CD4-positive, alpha-beta T cell treated with Interleukin-15 for 4 hours (primary cell): ENCODE measurements around the gene RPS16.

Experiments used
- DNase-seq: peaks from one replicate; pipeline ENCODE4 v3.0.0-alpha.2; 2020; ENCODE audit warnings: low spot score

The RPS16 gene

GRCh38 chr19:39407410-39407659, 28.4 kb downstream of the RPS16 start:
- no peak for DNase-seq

GRCh38 chr19:39406656-39407409, 28.9 kb downstream of the RPS16 start, which contains the start of gene ZFP36:
Gene ZFP36, plus strand, starts transcription at chr19:39406847. Its CDS starts 58 bp downstream, at chr19:39406905.
- DNase-seq, result peak; percentile 92

DNA sequence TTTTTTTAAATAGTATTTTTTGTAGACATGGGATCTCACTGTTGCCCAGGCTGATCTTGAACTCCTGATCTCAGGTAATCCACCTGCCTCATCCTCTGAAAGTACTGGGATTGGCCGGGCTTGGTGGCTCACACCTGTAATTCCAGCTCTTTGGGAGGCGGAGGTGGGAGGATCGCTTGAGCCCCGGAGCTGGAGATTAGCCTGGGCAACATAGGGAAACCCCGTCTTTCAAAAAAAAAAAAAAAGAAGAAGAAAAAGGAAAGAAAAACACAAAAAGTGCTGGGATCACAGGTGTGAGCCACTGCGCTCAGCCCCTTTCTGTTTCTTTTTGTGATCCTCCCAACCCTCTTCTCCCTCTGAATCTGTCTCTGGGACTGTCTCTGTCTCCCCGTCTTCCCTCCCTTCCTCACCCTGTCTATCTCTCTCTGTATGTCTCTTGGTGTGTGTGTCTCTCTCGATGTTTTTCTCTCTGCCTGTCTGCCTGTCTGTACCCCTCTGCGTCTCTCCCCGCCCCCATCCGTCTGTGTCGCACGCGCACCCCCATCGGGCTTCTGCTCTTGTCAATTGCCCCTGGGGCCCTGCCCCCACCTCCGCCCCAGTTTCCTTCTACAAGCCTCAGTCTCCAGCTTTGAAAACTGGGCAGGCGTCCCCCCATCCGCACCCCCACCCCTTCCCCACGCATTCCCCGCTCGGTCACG, 29.6 kb downstream of the RPS16 start:
- DNase-seq, result peak; percentile 92

DNA sequence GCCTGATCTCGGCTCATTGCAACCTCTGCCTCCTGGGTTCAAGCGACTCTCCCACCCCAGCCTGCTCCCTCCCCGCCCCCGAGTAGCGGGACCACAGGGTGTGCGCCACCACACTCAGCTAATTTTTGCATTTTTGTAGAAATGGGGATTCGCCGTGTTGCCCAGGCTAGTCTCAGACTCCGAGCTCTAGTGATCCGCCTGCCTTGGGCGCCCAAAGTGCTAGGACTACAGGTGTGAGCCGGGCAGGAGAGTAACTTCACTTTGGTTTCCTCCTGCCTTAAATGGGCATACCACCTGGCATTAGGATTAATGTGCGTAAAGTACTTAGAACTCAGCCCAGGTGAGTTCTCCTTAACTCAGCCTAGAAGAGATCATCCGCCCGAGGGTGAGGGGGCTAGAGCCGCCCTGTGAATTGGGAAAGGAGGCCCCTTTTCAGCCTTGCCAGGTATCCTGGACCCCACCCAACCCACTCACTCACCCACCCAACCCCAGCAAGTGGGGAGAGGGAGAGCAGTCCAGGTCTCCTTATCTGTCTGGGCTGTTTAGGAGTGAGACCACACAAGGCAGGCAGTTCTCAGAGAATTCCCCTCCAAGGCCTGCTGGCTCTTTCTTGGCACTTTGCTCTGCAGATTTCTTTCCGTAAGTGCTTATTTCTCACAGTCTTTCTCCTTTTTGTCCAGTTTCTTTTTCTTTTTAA, 30.3 kb downstream of the RPS16 start:
- DNase-seq, result peak; percentile 35

DNA sequence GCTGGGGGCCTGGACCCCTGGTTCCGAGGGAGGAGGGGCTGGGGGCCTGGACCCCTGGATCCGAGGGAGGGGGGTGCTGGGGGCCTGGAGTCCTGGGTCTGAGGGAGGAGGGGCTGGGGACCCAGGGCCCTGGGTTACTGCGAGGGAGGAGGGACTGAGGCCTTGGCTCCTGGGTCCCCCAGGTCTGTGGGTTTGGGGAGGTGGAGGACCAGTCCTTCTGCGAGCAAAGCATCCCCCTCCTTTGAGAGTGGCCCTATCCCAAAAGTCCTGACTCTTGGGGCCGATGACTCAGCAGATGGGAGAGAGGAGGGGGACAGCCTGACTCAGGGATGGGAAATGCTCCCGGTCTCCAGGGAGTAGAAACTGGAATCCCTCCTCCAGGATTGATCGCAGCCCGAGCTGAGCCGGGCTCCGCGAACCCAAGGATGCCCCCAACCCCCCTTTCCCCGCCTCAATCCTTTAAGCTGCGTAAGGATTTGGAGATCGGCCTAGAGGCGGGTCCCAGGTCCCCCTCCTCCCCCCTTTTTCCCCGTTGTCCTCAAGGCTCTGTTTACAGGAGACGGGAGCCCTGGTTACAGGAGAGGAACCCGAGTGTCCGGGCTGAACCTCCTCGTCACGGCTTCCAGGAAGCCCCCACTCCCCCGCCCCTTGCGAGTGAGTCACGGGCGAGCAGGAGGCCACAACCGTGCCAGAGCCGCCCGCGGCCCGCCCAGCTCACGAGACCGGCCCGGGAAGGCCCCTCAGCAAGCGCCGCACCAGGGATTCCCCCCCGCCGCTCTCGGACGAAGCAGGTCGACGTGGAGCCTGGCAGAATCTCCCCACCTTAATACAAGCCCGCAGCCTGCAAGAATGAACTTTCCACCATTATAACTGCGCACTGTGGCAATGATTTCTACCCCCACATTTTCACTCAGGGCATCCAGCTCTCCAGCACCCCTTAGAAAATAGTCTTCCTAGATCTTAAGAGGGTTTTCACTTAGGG, 32.1 kb downstream of the RPS16 start:
- peak; percentile 96 for DNase-seq

- DNase-seq, result peak; percentile 79
These were observed 33.1 kb downstream of the RPS16 start for GRCh38 chr19:39402346-39403300.

DNA sequence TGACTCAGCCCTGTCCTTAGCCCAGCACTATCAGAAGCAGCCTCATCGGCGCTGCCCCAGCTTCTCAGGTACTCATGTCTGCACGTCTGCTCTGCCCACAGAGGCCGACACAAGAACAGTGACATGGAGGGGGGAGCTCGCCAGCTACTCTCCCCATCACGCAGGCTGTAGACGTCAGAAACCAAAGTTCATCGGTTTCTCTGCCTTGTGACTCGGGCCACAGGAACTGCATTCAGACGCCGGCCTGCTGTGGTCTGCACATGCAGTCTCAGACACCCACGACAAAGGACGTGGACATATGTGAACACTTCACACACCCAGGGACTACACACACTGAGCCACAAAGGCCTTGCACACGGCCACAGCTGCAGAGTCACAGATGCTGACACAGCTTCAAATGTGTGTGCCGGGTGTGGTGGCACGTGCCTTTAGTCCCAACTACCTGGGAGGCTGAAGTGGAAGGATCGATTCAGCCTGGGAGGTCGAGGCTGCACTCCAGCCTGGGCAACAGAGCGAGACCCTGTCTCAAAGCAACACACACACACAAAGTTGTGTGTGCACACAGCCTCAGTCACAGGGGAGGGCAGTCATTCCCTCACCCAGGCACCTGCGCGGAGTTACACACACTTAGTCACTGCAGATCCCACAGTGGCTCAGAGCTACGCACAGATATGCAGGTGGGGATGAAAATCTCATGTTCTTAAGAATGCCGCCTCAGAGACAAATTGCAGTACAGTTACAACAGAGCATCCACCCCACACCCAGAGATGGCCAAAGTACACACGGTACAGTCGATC, 34.0 kb downstream of the RPS16 start:
- DNase-seq, result peak; percentile 91

- DNase-seq, result no peak
These were observed 34.6 kb downstream of the RPS16 start for GRCh38 chr19:39401070-39401548.

DNA sequence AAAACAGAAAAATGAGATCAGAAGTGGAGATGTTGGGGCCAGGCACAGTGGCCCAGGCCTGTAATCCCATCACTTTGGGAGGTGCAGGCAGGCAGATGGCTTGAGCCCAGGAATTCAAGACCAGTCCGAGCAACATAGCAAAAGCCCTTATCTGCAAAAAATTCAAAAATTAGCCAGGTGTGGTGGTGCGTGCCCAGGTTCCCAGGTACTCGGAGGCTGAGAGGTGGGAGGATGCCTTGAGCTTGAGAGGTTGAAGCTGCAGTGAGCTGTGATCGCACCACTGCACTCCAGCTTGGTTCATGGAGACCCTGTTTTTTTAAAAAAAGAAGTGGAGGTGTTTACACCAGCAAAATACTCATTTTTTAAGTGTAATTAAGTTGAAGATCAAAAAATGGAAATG, 35.7 kb downstream of the RPS16 start:
- no peak for DNase-seq

DNA sequence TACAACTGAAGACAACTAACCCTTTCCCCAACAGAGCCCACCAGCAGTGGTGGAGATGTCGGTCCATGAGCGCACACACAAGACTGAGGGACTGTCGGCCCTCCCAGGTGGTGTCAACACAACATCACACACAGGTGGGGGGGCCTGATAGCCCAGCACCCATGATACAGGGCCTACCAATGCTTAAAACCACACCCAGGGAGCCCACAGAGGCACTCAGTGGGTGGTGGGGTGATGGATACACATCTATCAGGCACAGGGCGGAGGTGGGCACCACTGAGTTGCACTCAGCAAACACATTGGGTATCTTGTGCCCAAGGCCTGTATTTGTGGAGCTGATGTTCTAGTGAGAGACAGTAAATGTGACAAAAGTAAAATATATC, 36.1 kb downstream of the RPS16 start:
- no peak for DNase-seq

DNA sequence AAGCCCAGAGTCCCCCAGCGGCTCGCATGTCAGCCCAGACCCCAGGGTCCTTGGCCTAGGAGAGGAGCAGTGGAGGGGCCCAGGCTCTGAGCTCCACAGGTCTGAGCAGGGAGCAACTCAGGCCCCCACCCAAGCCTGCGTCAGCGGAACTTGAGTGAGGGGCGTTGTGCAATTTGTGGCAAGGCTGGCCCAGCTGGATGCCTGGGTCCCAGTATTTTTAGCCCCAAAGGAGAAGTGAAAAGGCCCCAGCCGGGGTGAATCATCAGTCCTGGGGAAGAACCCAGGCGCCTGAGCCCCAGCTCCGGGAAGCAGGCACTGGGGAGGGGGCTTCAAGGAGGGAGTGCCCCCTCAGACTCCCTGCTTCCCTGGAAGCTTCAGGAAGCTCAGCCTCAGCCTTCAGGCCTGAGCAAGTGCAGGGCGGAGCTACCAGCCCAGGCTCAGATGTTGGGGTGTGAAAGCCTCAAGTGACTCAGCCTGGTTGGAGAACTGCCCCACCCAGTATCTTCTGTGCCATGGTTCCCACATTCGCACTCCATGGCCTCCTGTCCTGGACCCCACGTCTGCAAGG, 37.4 kb downstream of the RPS16 start:
- DNase-seq, result peak; percentile 79

GRCh38 chr19:39397360-39398296, 38.1 kb downstream of the RPS16 start:
- DNase-seq, result peak; percentile 95

GRCh38 chr19:39390751-39391437, 44.9 kb downstream of the RPS16 start, which contains the start of the genes MED29 and PAF1:
Gene MED29, plus strand, starts transcription at chr19:39391378. Its CDS starts 45 bp downstream, at chr19:39391423.
Gene PAF1, minus strand, starts transcription at chr19:39391106. Its CDS starts 242 bp downstream, at chr19:39390864.
- DNase-seq, result peak; percentile 99

GRCh38 chr19:39390451-39390750, 45.3 kb downstream of the RPS16 start:
- DNase-seq, result peak; percentile 72

DNA sequence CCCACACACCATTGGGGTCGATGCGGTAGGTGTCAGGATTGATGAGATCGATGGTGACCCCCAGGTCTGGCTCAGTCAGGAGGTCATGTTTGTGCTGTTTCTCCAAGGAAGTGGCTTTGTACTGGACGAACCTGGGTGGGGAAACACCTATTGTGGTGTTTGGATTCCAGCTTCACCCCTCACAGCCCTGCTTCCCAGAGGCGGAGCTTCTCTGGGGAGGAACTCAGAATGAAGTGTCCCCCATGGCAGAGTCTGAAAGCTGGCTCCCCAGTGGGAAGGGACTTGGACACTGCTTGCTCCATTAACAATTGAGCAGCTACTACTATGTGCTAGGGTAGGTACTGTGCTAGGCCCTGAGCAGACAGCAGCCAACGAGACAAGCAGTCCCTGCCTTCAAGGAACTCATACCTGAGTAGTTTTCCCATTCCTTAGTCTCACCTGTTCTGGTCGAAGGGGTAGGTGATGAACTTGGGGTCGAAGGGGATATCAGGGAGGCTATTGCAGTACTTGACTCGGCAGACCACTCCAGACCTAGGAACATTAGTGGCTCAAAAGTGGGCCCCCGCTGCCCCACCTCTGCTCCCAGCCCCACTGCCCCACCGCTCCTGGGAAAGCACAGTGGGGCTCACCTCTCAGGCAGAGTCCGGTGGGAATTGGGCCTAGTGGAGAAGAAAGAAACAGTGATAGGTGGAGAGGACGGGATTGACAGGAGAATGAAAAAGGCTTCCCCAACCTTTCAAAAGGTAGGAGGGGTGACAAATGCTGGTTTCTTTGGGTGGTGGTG, 45.9 kb downstream of the RPS16 start:
- no peak for DNase-seq

DNA sequence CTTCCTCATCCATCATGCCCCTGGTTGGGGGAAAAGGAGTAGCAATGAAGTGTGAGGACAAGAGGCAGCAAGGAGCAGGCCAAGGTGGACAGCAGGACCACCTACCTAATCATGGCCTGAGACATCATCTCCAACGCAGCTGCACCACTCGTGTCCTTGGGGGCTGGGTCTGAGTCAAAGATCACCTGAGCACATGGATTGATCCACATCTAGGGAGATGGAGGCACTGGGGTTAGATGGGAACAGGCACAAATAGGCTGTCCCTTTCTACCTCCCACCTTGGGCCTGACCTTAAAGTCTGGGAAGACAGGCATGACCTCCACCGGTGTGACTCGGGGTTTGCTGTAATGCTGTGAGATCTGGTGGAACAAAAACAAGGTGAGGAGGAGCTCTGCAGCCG, 47.1 kb downstream of the RPS16 start:
- DNase-seq, result no peak

- no peak for DNase-seq
These were observed 49.2 kb downstream of the RPS16 start for GRCh38 chr19:39386557-39386956.
